Skin of body (tissue), 2 donors: ENCODE data around the gene SCIN. TPM values are rescaled to one million over a fixed set of nuclear protein-coding genes. Genes with fewer than 3 reads are reported as not detected.

Experiments
- small RNA-seq: library from RNA; depleted of rRNA; stranded (forward); fragments of <200 nt; gene quantifications from one replicate; pipeline ENCODE3, GENCODE V24; 2014; ENCODE audit warnings: low replicate concordance
- total RNA-seq: library from RNA; depleted of rRNA; stranded (reverse); fragments of >200 nt; gene quantifications from one replicate; pipeline ENCODE4 v1.2.3, GENCODE V29; 2014

Gene SCIN
- total RNA-seq, 1 donor from 2014 or later = 0.99 TPM

Small RNAs within 50 kb of the gene (small RNA-seq; reads per million reads assigned to genes)
- not detected for gene RF00264

Other genes starting within 250 kb of the SCIN start
- 0.39 TPM for gene VWDE, start 166.9 kb upstream of the SCIN start, total RNA-seq
- 74.1 TPM for gene ARL4A, start 116.9 kb downstream of the SCIN start, total RNA-seq